Activated effector memory CD4-positive, alpha-beta T cell treated with anti-CD3 and anti-CD28 coated beads, Interleukin-2, amount 50 U/mL, for 16 hours (primary cell): ENCODE results near the gene ZP1.

Source experiments
- DNase-seq: peaks from one replicate; pipeline ENCODE4 v3.0.0-alpha.2; 2020

The ZP1 gene

GRCh38 chr11:60844870-60845221, 22.5 kb upstream of the ZP1 start:
- no peak for DNase-seq

- no peak for DNase-seq
Observed at GRCh38 chr11:60845338-60845737, 22.0 kb upstream of the ZP1 start.

GRCh38 chr11:60847281-60847680, 20.1 kb upstream of the ZP1 start:
- DNase-seq: no peak

- no peak for DNase-seq
Observed at GRCh38 chr11:60847896-60848295, 19.4 kb upstream of the ZP1 start.

- DNase-seq: no peak
Observed at GRCh38 chr11:60848714-60849151, 18.6 kb upstream of the ZP1 start.

- DNase-seq: no peak
Observed at GRCh38 chr11:60849641-60850520, 17.5 kb upstream of the ZP1 start.

GRCh38 chr11:60851327-60852104, 15.8 kb upstream of the ZP1 start:
- no peak for DNase-seq

GRCh38 chr11:60852117-60852981, 15.0 kb upstream of the ZP1 start:
- DNase-seq: no peak

- DNase-seq: no peak
Observed at GRCh38 chr11:60852982-60853950, 14.1 kb upstream of the ZP1 start.

- DNase-seq: no peak
Observed at GRCh38 chr11:60854140-60854846, 13.0 kb upstream of the ZP1 start.

- DNase-seq: no peak
Observed at GRCh38 chr11:60854847-60855725, 12.3 kb upstream of the ZP1 start.

GRCh38 chr11:60855726-60856633, 11.4 kb upstream of the ZP1 start, which contains the start of gene PTGDR2:
TSS of gene PTGDR2 (minus strand) at chr11:60855950. CDS start at chr11:60853722, 2,228 bp downstream.
- no peak for DNase-seq

GRCh38 chr11:60857378-60858232, 9.7 kb upstream of the ZP1 start:
- DNase-seq: no peak

GRCh38 chr11:60858236-60858635, 9.1 kb upstream of the ZP1 start:
- DNase-seq: no peak

GRCh38 chr11:60858731-60859464, 8.4 kb upstream of the ZP1 start:
- DNase-seq: peak; percentile 8

- peak; percentile 30 for DNase-seq
Observed at GRCh38 chr11:60859616-60860250, 7.6 kb upstream of the ZP1 start.

GRCh38 chr11:60860943-60861342, 6.4 kb upstream of the ZP1 start:
- peak; percentile 25 for DNase-seq
